ENCODE measurements around the gene SERPINA9.
"Not testable (repeated sequence)": the region's sequence is repeated elsewhere in the genome, so short reads cannot be mapped to it uniquely, and the experiment has no call there.

The SERPINA9 gene

DNA sequence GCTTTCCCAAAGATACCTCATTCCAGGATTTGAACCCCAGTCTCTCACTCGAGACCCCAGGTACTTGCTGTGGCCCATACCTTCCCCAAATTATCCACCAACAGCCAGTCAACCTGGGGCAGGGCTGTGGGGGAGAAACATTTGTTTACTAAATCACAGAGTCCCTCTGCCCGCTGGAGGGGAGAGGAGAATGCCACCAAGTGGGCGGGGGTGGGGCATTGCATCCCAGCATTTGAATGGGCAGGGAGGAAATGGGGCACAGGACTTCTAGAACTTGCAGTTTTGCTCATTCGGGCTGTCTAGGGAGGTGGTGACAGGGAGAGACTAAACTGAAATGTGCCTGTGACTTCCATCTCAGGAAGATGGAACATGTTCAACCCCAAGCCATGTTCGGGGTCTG lies 10.9 kb upstream of the SERPINA9 start:
- DNase-seq (ENCODE audit: low spot score), result no peak

DNA sequence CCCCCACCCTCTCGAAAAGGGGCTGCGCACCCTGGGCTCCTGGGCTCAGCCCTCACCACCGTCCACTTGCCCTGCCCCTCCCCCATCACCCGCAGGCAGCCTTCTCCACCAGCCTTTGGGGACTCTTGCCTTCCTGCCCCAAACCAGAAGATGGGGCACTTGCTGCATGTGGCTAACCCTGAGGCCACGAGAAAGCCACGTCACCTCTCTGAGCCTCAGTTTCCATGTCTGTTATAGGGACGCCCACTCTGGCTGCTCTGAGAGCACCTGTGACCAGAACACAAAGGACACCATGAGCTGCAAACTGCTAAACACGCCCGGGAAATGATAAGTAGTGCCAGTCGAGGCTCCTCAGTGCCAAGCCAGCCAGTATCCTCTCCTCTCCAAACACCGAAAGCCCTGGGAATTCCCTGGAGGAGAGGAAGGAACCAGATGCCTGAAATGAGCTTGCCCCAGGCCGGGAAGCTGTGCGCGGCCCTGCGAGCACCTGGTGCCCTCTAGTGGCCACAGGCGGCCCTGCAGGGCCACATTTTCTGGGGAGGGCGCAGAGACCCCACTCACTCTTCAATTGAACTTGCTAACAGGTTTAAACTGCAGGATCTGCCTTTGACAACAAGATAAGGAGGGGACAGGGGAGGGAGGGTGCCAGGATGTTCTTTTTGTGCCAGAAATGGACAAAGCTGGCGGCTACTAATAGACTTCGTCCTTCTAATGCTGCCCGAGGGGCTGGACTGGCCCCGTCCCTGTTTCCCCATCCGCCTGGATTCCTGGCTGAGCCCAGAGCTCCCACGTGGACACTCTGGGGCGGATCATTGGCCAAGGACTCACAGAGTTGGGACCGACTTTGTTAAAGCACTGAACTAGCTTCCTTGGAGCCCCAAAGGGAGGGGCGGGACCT lies 10.2 kb upstream of the SERPINA9 start:
- peak; percentile 38 for DNase-seq (ENCODE audit: low spot score)

DNA sequence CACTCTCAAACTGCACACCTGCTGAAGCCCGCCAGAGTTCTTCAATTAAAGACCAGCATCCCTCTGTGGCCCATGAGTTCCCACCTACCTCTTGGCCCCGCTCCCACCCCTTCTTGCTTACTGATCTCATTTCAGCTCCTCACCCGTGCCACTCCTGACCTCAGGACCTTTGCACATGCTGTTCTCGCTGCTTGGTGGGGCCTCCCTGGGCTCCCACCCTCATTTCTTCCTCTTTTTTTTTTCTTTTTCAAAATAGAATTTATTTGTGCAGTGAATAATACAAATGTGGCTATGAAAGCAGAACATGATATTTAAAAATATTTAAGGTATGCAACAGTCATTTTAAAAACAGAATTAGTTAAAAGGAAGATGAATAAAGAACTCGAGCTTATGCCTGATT lies 8.5 kb upstream of the SERPINA9 start:
- no peak for DNase-seq (ENCODE audit: low spot score)

DNA sequence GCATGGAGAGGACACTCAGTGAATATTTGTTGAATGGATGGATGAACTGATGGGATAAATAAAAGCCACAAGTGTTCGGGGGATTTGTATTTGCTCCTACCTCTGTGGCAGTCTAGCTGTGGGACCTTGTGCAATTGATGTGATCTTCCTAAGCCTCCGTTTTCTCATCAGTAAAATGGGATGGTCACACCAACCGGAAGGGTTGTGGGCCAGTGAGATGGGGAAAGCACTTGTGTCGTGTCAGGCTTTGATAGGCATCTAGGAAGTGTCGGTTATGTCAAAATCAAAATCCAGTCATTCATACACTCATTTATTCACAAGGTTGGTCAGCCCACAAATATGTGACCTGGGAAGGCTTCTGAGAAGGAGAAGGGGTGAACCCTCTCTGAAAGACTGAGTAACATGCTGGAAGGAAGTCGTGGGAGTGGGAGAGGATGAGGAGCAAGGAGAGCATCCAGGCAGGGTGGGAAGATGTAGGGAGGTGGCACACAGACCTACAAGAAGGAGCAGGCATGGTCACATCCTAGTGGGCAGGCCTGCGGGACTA lies 7.8 kb upstream of the SERPINA9 start:
- no peak for DNase-seq (ENCODE audit: low spot score)

DNA sequence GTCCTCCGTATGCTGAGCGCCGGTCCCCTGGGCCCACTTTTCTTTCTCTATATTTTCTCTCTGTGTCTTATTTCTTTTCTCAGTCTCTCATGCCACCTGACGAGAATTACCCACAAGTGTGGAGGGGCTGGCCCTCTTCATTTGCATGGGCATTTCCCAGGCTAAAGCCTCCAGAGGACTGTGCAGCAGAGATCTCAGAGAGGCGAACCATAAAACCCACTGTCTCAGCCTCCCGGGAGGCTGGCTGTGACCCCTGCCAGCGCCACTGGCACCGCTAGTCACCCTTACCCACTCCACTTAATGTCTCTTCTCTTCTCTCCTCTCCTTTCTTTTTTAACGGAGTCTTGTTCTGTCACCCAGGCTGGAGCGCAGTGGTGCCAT lies 7.1 kb upstream of the SERPINA9 start:
- no peak for DNase-seq (ENCODE audit: low spot score)

DNA sequence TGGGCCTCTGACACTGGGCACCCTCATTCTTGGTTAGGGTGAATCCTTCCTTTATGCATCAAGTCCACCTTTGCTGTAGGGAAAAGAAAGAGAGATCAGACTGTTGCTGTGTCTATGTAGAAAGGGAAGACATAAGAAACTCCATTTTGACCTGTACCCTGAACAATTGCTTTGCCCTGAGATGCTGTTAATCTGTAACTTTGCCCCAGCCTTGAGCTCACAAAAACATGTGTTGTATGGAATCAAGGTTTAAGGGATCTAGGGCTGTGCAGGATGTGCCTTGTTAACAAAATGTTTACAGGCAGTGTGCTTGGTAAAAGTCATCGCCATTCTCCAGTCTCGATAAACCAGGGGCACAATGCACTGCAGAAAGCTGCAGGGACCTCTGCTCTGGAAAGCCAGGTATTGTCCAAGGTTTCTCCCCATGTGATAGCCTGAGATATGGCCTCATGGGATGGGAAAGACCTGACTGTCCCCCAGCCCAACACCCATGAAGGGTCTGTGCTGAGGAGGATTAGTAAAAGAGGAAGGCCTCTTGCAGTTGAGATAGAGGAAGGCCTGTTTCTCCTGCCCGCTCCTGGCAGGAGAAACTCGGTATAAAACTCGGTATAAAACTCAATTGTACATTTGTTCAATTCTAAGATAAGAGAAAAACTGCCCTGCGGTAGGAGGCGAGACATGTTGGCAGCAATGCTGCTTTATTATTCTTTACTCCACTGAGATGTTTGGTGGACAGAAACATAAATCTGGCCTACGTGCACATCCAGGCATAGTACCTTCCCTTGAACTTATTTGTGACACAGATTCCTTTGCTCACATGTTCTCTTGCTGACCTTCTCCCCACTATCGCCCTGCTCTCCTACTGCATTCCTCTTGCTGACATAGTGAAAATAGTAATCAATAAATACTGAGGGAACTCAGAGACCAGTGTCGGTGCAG lies 6.4 kb upstream of the SERPINA9 start:
- DNase-seq (ENCODE audit: low spot score), result not testable (repeated sequence)

DNA sequence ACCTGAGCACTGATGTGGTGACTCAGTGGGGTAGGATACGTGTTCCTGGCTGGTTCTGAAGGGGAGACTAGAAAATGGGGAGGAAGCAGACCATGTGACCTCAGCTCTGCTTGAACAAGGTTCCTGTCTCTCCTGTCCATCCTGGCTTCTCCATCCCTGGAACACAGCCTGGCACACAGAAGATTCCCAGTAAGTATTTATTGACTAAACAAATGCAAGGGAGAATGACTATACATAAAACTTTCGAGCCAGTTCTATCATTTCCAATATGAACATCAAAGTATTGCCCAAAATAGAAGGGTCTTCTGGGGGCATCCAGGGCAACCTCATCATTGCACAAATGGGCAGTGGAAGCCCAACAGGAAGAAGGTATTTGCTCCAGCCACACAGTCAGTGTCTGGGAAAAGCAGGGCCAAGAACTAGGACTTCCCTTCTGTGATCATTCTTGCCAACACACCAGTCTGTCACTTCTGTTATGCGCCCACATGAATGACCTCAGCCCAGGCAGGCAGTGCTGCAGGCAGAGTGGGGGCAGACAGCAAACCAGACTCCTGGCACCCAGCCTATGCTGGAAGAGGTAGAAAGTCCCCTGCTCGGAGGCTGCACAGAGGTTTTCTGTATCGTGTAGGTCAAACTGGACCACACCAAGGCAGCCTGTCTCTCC lies 5.6 kb upstream of the SERPINA9 start:
- DNase-seq (ENCODE audit: low spot score), result no peak

DNA sequence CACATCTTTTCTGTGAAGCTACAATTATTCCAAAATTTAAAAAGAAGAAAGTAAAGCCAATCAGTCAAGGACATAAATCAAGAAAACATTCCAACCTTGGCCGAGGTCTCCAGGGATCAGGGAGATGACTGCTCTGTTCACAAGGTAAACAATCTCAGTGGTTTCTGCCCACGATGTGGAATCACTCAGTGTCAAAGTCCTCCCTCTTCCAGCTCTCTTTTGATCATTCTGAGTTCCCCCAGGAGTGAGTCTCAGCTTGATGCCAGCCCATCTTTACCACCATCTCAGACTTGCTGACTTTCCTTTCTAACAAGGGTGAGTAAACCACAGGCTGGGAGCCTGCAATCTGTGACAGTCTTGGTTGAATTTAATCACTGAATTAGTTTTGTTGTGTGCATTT lies 4.8 kb upstream of the SERPINA9 start:
- no peak for DNase-seq (ENCODE audit: low spot score)

DNA sequence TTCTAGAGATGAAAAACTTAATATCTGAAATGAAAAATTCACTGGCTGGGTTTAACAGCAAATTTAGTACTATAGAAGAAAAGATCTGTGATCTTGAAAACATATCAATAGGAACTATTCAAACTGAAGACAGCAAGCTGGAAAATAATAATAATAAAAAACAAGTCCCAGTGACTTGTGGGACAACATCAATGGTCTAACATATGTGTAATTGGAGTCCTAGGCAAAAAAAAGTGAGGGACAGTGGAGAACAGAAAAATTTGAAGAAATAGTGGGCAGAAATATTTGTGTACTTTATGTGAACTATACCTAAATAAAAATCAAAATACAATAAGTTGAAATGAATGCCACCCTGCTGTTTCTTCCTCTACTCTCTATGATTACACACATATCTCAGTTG lies 2.4 kb upstream of the SERPINA9 start:
- DNase-seq (ENCODE audit: low spot score), result no peak

DNA sequence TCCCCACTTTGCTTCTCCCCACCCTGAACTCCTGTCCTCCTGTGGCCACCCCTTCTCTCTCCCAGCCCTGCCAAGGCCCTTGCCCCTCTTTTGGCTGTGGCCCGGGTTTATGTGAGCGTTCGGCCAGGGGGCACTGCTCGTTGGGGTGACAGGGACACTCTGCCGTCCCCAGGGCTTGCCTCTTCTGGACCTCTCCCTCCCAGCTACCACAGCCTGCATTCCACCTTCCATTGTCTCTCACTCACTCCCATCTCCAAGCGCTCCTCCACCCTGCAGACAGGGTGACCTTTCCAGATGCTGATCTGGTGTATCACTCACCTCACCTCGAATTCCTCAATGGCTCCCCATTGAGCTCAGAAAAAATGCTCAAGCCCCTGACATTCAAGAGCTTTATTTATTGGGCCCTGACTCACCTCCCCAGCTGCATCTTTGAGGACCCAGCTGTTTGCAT lies 1.4 kb downstream of the SERPINA9 start:
- peak; percentile 52 for DNase-seq (ENCODE audit: low spot score)

DNA sequence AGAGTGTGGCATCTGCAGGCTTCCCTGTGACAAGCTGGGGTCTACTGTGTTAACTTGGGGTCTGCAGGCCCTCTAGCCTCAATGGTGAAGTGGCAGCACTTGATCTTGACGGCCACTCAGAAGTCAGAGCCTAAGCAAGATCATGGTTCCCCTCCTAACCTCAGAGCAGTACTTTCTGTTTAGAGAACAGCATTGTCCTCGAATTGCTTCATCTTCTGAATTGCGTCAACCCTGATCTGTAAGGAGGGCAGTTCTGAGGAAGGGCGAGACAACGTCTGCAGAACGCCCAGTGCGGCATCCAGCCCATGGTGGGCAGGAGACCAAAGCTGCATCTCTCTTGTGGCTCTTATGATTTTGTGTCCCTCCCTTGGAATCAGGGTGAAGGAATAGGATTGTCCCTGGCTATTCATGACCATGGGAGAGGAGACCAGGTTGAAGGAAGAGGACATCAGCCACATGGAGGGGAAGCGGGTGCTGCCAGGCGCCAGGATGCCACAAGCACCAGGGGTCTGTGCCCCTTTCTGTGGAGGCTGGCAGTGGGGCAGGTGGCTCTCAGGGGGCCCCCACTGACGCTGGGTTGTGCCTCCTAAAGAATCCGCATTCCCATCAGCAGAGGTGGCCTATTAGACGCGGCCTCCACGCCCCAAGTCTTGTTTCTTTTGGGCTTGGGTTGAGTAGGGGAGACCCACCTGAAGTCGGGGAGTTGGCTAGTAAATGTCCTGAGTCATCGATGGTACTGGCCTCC lies 2.2 kb downstream of the SERPINA9 start:
- DNase-seq (ENCODE audit: low spot score), result no peak

DNA sequence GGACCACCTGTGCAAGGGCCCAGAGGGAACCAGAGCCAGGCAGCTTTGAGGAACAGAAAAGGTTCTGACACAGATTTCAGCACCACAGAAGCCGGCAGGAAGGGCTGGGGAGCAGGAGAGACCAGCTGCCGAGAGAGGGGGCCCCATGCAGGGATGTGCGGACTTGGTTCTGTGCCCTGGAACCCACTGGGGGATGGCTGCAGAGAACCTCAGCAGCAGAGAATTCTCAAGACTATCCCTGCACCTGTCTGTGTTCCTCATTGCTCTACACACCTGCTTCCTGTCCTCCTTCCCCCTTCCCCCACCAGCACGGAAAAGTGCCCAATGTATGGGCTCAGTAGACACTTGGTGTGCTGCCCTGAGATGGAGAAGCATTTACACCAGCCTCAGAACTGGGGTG lies 3.2 kb downstream of the SERPINA9 start:
- no peak for DNase-seq (ENCODE audit: low spot score)

DNA sequence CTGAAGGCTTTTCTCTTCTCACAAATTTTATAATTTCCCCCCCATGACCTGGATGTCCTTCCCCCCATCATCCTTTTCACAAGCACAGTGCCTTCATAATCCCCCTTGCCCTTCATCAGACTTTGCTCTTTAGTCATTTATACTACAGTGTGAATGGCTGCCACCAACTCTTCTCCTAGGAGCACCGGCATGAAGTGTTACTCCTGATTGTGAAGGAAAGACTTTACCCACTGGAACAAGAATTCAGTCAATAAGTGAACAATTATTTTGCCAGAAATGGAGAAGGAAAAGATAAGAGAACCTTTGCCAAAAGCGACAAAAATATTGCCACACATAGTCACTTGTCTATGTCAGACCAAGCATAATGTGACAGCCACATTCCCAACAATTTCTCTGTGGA lies 5.0 kb downstream of the SERPINA9 start:
- DNase-seq (ENCODE audit: low spot score), result no peak

DNA sequence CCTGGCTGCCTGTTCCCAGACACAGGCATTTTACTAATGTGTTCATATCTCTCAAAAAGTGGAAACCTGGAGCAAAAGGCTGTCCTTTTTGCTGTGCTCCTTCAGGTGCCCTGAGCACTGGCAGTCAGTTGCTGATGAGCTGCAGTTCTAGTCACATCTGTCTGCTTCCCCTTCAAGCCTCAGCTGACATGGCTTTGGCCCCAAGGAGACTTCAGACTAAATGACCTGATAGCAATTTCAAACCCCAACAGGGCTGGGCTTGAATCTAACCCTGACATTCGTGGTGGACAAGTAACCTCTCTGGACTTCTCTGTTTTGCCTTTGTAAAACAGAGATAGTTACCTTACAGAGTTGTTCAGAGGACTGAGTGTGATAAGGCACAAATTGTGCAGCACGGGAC lies 5.7 kb downstream of the SERPINA9 start:
- DNase-seq (ENCODE audit: low spot score), result no peak

DNA sequence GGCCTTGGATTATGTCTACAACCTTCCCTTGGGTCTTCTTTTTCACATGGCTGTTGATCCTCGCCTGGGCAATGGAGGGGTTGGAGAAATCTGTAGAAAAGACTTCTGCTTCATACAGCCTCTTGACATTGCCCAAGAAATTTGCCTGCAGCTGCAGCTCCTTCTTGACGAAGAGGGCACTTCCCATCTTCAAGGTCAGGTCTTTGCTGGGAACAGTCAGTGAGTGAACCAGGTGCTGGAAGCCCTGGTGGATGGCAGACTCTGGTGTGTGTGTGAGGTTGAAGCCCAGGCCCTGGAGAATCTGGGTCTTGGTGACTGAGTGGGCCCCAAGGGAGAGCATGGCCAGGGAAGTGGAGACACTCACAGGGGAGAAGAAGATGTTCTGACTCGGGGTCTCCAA lies 6.7 kb downstream of the SERPINA9 start:
- no peak for DNase-seq (ENCODE audit: low spot score)

DNA sequence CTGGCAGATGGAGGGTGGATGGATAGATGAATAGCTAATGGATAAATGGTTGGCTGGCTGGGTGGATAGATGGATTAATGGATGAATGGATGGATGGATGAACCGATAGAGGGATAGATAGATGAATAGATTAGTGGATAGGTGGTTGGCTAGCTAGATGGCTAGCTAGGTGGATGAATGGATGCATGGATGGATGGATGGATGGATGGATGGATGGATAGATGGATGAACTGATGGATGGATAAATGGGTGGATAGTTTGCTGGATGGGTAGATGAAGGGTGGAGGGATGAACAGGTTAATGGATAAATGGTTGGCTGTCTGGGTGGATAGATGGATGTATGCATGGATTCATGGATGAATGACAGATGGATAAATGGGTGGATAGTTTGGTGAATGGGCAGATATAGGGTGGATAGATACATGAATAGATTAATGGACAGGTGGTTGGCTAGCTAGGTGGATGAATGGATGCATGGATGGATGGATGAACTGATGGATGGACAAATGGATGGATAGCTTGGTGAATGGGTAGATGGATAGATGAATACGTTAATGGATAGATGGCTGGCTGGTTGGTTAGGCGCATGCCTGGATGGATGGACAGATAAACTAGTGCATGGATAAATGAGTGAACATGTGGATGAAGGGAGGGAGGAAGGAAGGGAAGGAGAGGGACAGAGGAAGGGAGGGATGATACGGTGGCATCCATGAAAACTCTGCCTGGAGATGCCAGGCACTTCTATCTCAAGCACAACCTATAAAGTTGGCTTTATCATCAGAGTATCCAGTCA lies 8.1 kb downstream of the SERPINA9 start:
- DNase-seq (ENCODE audit: low spot score), result no peak

DNA sequence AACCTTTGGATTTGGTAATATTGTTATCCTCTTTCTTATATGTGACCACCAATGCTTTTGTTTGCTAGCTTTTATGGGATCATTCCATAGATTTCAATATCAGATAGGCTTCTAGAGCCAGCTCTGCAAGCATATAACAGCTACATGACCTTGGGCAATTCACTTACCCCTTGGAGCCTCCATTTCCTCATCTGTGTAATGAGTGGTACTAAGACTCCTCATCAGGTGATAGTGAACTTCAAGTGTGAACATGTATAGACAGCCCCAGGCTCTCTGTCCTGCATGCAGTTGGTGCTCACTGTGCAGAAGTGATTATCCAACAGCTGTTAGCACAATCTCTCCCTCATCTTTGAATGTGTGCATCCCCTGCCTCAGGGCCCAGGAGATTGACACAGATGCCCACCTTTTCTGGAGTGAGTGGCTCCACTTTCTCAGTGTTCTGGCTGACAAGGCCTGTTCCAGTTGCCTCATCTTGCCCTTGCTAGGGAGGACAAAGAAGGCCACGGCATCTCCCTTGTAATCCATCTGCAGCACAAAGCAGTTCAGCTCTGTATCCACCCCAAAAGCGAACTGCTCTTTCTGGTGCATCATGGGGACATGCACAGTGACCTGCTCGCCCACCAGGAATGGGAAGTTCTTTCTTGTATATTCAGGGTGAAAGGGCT lies 9.2 kb downstream of the SERPINA9 start:
- no peak for DNase-seq (ENCODE audit: low spot score)

DNA sequence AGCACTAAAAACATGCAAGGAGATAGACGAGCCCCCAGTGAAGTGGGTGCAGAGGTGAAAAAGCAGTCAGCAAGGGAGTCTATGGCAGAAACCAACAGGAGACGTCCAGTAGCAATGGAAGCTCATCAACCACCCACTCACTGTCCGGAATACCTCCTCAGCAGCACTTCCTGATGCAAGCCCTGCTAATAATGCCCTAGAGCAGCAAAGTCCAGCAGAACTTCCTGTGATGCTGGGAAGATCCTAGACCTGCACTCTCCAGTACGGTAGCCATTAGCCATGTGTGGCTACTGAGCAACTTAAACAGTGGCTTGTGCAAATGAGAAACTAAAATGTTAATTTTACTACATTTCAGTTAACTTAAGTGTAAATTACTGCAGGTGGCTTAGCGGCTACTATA lies 11.0 kb downstream of the SERPINA9 start:
- DNase-seq (ENCODE audit: low spot score), result no peak

DNA sequence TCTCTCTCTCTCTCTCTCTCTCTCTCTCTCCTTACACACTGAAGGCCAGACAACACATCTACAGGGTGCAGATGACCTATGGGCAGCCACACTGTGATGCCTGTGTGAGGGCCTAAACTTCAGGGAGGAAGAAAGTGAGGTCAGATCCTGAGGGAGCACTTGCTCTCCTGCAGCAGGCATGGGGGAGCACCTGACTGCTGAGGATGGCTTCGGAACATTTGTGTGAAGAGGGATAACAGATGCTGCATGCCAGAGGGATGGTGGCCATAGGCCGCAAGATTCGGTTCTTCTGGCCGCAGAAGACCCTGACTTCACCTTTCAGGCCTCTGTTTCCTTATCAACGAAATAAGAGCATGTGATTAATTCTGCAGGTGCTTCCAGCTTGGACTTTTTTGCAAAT lies 11.7 kb downstream of the SERPINA9 start:
- DNase-seq (ENCODE audit: low spot score), result no peak
